AG08396 (cell line): Measurements from ENCODE around the gene REXO5.
"Not testable (repeated sequence)": the region's sequence is repeated elsewhere in the genome, so short reads cannot be mapped to it uniquely, and the experiment has no call there.

Experiments used
- DNase-seq: peaks from one replicate; pipeline ENCODE4 v3.0.0; 2012; ENCODE audit warnings: low spot score, mixed read lengths

Gene REXO5

DNA sequence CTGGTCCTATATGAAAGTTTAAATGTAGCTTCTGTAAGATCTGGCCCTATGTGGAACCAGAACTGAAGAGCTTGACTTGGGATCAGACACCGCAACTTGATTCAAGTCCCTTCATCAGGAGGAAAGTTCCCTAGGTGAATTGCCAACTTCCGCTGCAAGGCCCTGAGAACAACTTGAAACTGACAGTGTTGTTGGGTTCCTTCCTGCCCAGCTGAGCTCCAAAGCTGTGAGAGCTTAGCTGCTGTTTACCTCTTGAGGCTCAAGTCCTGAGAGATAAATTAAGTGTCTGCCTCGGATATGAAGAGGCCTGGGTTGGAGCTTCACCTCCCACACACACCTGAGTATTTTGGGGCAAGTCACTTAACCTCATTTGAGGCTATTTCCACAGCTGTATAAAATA, 44.7 kb downstream of the REXO5 start:
- DNase-seq: no peak

- peak; percentile 79 for DNase-seq
These were observed 45.3 kb downstream of the REXO5 start for GRCh38 chr16:20851601-20852000.

DNA sequence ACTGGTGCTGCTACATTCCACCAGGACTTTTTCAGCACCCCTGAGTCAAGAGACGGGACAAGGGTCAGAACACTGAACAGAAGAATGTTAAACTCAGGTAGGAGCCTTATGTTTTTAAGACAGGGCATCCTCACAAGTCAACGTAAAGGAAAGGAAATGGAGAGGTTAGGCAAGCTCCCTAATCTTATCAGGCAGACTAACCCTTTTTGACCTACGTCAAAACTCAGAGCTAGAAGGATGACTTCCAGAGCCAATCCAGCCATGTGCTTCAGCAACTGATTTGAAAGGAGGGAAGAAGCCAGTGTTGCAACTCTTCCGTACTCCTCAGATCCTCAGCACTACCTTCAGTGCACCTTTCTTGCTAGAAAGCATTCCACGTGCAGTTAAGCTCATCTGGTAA, 46.8 kb downstream of the REXO5 start:
- DNase-seq: no peak

DNA sequence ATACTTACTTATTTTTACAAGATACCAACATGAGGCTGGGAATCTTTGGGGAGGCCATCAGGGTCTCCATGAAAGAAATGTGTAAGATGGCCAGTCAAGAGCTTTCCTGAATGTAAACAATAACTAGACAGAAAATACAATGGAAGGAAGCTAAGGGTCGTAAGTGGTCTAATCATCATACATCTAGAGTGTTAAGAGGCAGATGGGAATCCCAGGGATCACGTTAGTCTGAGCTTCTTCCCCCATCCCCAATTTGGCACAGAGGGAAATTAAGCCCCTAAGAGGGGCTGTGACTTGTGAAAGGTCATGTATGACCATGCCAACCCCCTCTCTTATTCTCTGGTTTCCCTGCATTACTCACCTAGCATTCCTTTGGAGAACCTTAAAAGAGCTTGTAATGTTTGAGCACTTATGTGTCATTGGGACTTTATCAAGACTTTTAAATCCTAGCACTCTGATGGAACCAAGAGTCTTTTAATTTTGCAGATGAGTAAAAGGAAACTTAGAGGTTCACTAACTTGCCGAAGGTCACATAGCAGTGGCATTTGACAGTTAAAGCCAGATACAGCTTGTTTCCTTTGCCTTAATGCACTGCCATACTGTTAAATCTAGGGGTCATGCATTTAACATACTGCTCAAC, 47.8 kb downstream of the REXO5 start:
- no peak for DNase-seq

GRCh38 chr16:20854963-20855362, 48.6 kb downstream of the REXO5 start:
- DNase-seq: no peak

DNA sequence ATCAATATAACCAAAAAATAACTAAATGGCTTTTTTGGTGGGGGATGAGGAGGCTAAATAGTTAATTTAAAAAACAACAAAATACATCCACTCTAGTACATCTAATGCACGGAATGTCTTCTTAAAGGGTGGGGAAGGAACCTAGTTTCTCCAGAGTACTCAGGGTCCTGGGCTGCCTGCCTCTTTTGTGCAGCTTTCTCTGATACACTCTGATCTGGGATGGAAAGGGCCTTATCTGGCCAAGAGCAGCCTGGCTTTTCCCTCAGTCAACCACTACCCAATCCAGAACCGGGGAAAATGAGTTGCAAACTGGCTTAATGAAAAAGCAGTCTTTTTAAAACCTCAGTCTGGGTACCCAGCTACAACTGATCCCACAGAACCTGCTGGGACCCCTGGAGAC, 51.0 kb downstream of the REXO5 start:
- no peak for DNase-seq

- DNase-seq: no peak
These were observed 52.9 kb downstream of the REXO5 start for GRCh38 chr16:20859229-20859628.

- DNase-seq: no peak
These were observed 53.4 kb downstream of the REXO5 start for GRCh38 chr16:20859699-20860098.

DNA sequence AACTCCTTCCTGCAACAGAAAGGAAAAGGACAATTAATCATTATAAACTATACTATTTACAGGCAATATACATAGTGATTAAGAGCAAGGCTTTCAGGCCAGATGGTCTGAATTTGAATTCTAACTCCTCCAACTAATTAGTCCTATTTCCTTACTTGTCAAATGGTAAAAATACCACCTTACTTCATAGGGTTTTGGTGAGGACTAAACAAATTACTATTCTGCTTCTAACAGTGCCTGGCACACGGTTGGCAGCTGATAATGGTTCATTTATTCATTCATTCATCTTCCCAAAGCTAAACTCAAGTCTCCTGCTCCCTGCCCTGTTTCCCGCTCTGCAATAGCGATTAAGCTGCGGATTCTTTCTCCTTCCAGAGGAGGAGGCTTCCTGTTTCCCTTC, 54.0 kb downstream of the REXO5 start:
- DNase-seq: no peak

GRCh38 chr16:20860995-20861394, 54.7 kb downstream of the REXO5 start:
- DNase-seq: not testable (repeated sequence)

- no peak for DNase-seq
These were observed 56.0 kb downstream of the REXO5 start for GRCh38 chr16:20862162-20862960.

- not testable (repeated sequence) for DNase-seq
These were observed 58.0 kb downstream of the REXO5 start for GRCh38 chr16:20864376-20864775.

DNA sequence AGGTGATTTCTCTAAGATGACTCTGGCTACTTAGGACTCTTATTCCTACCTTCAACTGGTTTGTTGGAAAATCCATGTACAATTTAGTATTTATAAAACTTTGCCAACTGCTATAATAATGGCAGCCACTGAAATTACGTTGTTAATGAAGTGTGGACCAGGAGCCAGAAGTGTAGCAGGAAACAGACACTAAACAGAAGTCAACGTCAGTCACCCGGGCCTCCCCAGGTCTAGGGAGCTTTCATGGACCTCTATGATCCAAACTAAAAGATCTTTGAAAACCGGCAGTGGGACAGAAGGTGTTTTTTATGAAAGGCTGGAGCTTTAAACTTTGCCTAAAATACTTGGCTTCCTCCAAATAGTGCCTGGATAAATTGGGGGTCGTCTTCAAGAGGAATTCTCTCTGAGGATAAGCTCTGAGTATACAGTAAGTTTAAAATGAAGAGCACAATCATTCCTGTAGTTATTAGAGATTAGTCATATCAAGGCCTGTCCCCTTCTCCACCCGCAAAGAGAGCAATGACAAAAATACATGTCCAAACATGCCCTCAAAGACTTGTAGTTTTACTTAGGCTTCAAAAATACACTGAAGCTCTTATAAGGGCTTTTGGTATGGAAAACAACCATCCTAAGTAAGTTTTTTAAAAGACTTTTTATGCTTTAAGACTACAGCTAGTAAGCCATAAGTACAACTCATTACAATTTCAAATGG, 59.2 kb downstream of the REXO5 start:
- no peak for DNase-seq

DNA sequence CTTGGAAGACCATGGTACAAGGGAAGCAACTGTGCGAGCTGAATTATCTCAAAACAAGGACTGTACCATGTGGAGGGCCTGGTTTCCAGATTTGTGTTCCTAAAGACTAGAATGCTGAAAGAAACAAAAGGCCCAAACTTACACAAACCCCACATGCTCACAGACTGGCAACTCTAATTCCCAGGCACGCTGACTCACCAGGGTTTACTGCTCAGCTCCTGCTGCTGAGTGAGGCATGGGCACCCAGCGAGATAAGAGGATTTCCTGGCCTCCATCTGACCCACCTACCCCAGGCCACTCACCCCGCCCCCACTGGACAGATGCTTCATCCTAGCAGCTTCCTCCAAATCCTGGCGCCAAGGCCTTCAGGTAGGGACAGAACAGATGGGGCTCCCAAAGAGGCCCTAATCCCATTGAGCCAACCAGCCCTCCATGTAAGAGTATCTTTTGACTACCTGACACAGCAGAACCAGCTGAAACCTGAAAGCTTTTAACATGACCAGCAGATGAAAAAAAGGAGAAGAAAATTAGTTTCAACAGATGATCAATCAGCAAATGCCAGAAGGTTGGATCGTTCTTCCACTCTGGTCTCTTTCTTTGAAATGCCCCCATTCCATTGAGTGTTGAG, 59.9 kb downstream of the REXO5 start:
- peak; percentile 65 for DNase-seq

DNA sequence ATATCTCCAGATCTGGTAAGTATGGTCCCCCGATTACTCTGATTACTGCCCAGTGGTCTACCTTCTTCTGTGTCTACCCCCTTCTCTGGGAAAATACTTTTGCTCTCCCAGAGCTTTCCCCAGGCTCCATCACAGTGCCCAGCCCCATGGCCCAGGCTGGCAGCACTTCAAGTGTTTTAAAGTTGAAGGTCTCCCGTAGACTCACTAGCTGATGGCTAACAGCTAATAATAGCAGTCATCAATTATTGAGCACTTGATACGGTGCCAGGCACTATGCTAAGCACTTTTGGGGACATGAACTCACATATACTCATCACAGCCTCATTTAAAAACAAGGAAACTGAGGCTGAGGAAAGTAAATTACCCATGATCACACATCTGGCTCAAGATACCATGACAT, 60.5 kb downstream of the REXO5 start:
- no peak for DNase-seq

DNA sequence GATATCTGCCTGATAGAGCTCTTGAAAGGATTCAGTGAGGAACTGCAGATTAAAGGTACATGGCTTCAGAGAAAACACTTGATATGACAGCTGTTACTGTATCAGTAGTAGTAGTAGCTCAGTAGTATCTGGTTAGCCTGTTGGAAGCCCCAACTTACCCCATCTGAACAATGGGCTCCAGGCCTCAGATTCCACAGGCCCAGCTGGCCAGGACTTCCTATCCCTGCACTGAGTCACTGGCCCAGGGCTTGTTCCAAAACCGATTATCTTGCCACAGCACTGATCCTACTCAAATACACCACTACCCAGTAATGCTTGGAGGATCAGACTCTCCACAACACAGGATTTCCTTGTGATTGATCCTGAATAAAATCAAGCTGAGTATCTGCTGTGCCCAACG, 61.3 kb downstream of the REXO5 start:
- peak; percentile 26 for DNase-seq

DNA sequence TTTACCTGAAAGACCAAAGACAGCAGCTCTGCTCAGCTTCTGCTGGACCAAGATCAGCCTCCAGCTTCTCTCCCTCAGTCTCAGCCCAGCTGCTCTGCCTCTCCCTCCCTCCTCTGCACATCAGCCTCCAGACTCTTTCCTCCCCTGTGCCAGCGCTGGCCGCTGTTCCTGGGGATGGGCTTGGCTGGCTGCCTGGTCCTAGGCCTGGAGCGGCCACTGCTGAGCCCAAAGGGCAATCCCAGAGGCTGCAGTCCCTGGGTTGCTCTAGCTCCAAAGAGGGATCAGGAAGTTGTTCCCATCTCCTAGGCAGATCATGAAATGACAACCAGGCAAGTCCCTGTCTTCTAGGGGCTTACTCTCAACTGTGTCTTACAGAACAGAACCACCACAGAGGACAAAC, 62.6 kb downstream of the REXO5 start:
- DNase-seq: peak; percentile 76

- no peak for DNase-seq
These were observed 63.9 kb downstream of the REXO5 start for GRCh38 chr16:20870122-20870820.

DNA sequence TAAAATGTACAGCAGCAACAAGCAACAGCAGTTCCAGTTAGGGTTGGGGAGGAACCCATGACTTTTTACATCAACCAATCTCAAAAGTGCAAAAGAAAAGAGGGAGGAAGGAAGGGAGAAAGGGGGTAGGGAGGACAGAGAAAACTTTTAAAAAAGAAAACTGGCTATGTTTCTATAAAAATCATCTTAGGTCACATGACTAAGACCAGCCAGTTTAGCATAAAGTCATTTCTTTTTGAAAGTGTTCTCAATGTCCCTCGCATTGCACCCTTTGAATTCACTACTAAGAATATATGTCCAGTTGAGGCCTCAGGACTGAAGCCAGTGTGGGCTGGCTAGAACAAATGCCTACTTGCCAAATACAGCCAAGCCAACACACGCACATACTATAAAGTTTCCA, 64.9 kb downstream of the REXO5 start:
- DNase-seq: no peak

- no peak for DNase-seq
These were observed 65.9 kb downstream of the REXO5 start for GRCh38 chr16:20871941-20872815.

DNA sequence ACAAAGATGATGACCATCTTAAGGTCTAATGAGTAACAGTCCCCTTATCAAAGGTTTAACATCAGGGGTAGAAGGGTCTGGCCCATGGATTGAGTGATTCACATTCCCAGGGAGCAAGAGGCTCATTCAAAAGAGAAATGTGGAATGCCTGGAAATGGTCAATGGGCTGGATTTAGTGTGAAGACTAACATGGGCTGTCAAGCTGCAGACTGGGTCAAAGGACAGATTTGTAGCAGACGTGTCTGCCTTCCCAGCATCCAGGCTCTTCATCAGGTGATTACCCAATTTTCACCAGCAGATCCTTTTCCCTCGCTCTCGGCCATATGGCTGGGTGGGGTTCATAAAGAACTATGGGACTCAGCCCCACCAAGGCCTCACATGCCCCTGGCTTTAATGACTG, 67.0 kb downstream of the REXO5 start:
- no peak for DNase-seq
